ENCODE results near the gene EBF4. TPM values are rescaled to one million over a fixed set of nuclear protein-coding genes. Genes with fewer than 3 reads are reported as not detected.
"Not testable (repeated sequence)": the region's sequence is repeated elsewhere in the genome, so short reads cannot be mapped to it uniquely, and the experiment has no call there.

The EBF4 gene
- total RNA-seq, 1 donor from 2014 or later: 5.9 TPM

DNA sequence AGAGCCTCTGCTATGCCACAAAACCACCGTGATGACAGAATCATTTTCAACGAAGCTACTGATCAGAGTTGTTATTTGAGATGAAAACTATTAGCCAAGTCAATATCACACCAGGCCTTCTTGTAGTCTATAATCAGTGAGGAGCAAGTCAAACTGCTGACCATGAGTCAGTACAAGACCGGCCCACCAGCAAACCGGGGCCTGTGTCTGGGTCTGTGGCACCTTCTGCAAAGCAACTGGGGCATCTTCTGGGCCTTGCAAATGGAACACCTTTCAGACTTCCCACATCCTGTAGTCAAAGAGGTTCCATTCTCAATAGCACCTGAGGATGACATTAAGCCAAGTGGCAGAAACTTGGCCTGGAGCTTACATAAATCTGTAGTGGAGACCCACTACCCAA lies 69.3 kb downstream of the EBF4 start:
- Mint-ChIP-seq H3K36me3 (ENCODE audit: low read depth, unreplicated experiment) (no peaks in the 10 kb centered on the region), H3K4me3 (ENCODE audit: unreplicated experiment) (no peak overlapping the region), H3K4me1 (ENCODE audit: unreplicated experiment) (no peaks in the 10 kb centered on the region), H3K27ac (ENCODE audit: unreplicated experiment) (no peak overlapping the region), H3K27me3 (ENCODE audit: unreplicated experiment) (peaks cover 9% of the 10 kb centered on the region), H3K9me3 (ENCODE audit: unreplicated experiment) (no peaks in the 10 kb centered on the region)
- TF ChIP-seq, protein P1, sequence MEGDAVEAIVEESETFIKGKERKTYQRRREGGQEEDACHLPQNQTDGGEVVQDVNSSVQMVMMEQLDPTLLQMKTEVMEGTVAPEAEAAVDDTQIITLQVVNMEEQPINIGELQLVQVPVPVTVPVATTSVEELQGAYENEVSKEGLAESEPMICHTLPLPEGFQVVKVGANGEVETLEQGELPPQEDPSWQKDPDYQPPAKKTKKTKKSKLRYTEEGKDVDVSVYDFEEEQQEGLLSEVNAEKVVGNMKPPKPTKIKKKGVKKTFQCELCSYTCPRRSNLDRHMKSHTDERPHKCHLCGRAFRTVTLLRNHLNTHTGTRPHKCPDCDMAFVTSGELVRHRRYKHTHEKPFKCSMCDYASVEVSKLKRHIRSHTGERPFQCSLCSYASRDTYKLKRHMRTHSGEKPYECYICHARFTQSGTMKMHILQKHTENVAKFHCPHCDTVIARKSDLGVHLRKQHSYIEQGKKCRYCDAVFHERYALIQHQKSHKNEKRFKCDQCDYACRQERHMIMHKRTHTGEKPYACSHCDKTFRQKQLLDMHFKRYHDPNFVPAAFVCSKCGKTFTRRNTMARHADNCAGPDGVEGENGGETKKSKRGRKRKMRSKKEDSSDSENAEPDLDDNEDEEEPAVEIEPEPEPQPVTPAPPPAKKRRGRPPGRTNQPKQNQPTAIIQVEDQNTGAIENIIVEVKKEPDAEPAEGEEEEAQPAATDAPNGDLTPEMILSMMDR (IDR thresholded peaks at IDR 0.05; ENCODE audit: unreplicated experiment): no peak
- no peak for DNase-seq (ENCODE audit: low spot score)

DNA sequence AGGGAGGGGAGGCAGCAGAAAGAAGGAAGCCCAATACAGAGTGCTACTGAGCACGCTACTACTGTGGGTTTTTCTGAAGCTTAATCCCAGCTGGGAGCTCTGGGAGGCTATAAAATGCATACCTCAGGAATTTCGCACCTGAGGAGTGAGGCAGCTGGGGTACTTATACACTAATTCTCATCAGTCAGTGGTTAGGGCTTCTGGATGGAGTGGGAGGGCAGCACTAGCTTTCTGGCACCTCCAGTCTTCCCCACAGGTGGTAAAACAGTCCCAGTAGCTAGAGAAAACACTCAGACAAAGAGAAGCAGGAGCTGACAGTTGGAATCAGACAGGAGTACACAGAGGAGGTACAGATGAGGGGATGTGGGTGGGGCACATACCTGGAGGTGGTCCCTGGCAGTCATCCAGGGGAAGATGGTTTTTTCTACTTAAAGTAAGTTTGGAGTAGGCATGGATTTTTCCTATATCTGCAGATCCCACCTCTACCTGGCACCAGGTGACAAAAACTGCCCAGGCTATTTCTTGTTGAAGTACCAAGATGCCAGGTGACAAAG lies 70.1 kb downstream of the EBF4 start:
- Mint-ChIP-seq H3K4me1 (ENCODE audit: unreplicated experiment) (no peaks in the 10 kb centered on the region), H3K27ac (ENCODE audit: unreplicated experiment) (no peak overlapping the region), H3K27me3 (ENCODE audit: unreplicated experiment) (peaks cover 9% of the 10 kb centered on the region), H3K36me3 (ENCODE audit: low read depth, unreplicated experiment) (no peaks in the 10 kb centered on the region), H3K9me3 (ENCODE audit: unreplicated experiment) (no peaks in the 10 kb centered on the region), H3K4me3 (ENCODE audit: unreplicated experiment) (no peak overlapping the region)
- DNase-seq (ENCODE audit: low spot score): no peak
- TF ChIP-seq, protein P1 (IDR thresholded peaks at IDR 0.05; ENCODE audit: unreplicated experiment): no peak

DNA sequence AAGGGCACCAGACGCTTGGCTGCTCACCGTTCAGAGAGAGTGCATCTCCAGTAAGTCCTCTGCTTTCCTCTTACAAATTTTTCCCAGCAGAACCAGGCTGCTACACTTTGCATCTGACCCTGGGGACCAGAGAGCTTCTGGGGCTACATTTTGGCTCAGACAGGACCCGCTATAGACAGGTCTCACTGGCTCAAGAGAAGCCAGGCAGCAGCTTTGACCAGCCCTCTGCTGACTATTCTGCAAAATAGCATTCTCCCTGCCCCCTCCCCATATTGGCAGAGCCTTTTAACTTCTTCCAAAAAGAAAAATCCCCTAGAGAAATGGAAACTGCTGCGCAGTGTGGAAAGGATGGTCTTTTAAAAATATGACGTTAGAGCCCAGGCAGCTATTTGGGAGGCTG lies 70.6 kb downstream of the EBF4 start:
- Mint-ChIP-seq H3K36me3 (ENCODE audit: low read depth, unreplicated experiment) (no peaks in the 10 kb centered on the region), H3K4me3 (ENCODE audit: unreplicated experiment) (no peak overlapping the region), H3K27me3 (ENCODE audit: unreplicated experiment) (peaks cover 9% of the 10 kb centered on the region), H3K27ac (ENCODE audit: unreplicated experiment) (no peak overlapping the region), H3K9me3 (ENCODE audit: unreplicated experiment) (no peaks in the 10 kb centered on the region), H3K4me1 (ENCODE audit: unreplicated experiment) (no peaks in the 10 kb centered on the region)
- DNase-seq (ENCODE audit: low spot score): no peak
- TF ChIP-seq, protein P1 (IDR thresholded peaks at IDR 0.05; ENCODE audit: unreplicated experiment): no peak

DNA sequence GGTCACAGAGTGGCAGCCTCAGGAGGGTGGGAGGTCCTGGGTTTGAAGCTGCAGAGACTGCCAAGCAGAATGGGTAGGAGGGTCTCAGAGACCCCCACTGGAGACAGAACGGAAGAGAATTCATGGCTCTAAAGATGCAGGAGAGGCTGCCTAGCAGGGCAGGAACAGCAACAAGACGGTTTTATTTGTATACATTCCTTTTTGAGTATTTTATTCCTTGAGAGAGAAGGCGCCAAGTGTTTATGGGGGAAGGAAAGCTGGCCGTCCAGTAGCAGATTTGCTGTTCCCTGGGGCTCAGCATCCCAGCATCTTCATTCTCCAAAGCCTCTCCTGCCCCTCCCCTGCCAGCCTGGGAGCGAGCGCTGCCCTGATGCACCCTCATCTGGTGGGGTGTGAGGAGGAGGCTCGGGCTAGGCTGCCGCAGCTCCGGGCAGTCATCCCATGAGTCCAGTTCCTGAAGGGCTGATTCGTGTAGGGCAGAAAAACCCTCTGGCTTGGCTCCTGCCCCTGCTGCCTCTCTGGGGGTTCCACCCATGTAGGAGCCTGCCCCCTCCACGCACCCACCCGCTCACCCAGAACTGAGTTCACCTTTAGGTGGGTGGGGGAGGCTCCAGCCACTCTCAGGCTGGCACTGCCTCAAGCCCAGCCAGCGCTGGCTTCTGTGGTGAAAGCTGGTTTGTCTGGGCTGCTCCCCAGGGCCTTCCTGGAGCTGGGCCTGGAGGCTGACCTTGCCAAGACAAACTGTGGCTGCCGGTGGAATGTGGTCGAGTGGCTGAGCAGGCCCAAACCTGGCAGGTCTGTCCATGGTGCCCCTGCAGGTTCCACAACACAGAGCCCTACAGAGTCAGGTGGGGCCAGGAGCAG lies 75.4 kb downstream of the EBF4 start:
- no peaks in the 10 kb centered on the region for H3K9me3 Mint-ChIP-seq (ENCODE audit: unreplicated experiment)
- H3K27ac Mint-ChIP-seq (ENCODE audit: unreplicated experiment): no peak overlapping the region
- TF ChIP-seq, protein P1 (IDR thresholded peaks at IDR 0.05; ENCODE audit: unreplicated experiment): no peak
- no peak overlapping the region for H3K4me3 Mint-ChIP-seq (ENCODE audit: unreplicated experiment)
- no peak for DNase-seq (ENCODE audit: low spot score)
- H3K4me1 Mint-ChIP-seq (ENCODE audit: unreplicated experiment): no peaks in the 10 kb centered on the region
- H3K36me3 Mint-ChIP-seq (ENCODE audit: low read depth, unreplicated experiment): no peaks in the 10 kb centered on the region
- peaks cover 5% of the 10 kb centered on the region for H3K27me3 Mint-ChIP-seq (ENCODE audit: unreplicated experiment)

DNA sequence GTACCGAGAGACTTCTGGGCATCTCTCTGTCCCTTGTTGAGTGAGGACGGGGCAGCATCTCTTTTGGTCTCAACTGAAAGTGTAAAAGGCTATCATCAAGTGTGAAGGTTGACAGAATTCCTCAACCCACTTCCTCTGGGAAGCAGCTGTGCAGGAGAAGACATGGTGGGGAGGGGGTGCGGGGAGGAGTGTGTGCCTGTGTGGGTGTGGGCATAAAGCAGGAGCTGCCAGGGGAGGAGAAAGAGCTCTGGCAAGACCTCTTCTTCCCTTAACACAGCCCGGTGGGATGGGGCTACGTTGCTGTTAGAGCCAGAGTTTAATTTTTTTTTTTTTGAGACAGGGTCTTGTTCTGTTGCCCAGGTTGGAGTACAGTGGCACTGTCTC lies 76.0 kb downstream of the EBF4 start:
- Mint-ChIP-seq H3K36me3 (ENCODE audit: low read depth, unreplicated experiment) (no peaks in the 10 kb centered on the region), H3K4me3 (ENCODE audit: unreplicated experiment) (no peak overlapping the region), H3K27ac (ENCODE audit: unreplicated experiment) (no peak overlapping the region), H3K4me1 (ENCODE audit: unreplicated experiment) (no peaks in the 10 kb centered on the region), H3K9me3 (ENCODE audit: unreplicated experiment) (no peaks in the 10 kb centered on the region), H3K27me3 (ENCODE audit: unreplicated experiment) (peaks cover 5% of the 10 kb centered on the region)
- DNase-seq (ENCODE audit: low spot score): no peak
- TF ChIP-seq, protein P1 (IDR thresholded peaks at IDR 0.05; ENCODE audit: unreplicated experiment): no peak

DNA sequence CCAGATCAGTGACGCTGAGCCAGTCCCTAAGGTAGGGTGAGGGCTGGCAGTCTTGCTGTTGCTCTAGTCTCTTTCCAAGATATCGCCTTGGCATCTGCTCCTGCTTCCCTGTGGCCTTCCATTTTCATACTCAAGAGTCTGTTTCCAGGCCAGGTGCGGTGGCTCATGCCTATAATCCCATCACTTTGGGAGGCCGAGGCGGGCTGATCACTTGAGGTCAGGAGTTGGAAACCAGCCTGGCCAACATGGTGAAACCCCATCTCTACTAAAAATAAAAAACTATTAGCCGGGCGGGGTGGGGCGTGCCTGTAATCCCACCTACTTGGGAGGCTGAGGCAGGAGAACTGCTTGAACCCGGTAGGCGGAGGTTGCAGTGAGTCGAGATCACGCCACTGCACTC lies 77.5 kb downstream of the EBF4 start:
- DNase-seq (ENCODE audit: low spot score): not testable (repeated sequence)

More for the DNA sequence above, 77.5 kb downstream of the EBF4 start:
- not testable (repeated sequence) for H3K36me3 Mint-ChIP-seq (ENCODE audit: low read depth, unreplicated experiment); H3K4me3 Mint-ChIP-seq (ENCODE audit: unreplicated experiment); H3K9me3 Mint-ChIP-seq (ENCODE audit: unreplicated experiment); H3K27ac Mint-ChIP-seq (ENCODE audit: unreplicated experiment); H3K27me3 Mint-ChIP-seq (ENCODE audit: unreplicated experiment); H3K4me1 Mint-ChIP-seq (ENCODE audit: unreplicated experiment)

Measured in endothelial cell (in vitro differentiated cells).